ENCODE data around the gene UNC119. TPM values are rescaled to one million over a fixed set of nuclear protein-coding genes. Genes with fewer than 3 reads are reported as not detected.

UNC119 gene
- total RNA-seq, 2 donors from 2014 or later: 31.4 to 39.8 TPM

GRCh38 chr17:28538296-28538895 lies 14.0 kb downstream of the UNC119 start:
- DNase-seq: no peak
- no peak overlapping the region for H3K4me3 ChIP-seq
- H3K9ac ChIP-seq (ENCODE audit: low read depth in 2 of 2, low read length in 2 of 2): no peak overlapping the region
- no peak overlapping the region for H3K27ac ChIP-seq
- intact Hi-C loops (cut with DNase I): no loop called here
- no peaks in the 10 kb centered on the region for H3K9me3 ChIP-seq
- no peak for TF ChIP-seq CTCF (IDR thresholded peaks at IDR 0.05)
- no peaks in the 10 kb centered on the region for H3K27me3 ChIP-seq
- no peaks in the 10 kb centered on the region for H3K36me3 ChIP-seq
- H3K4me1 ChIP-seq: no peaks in the 10 kb centered on the region

DNA sequence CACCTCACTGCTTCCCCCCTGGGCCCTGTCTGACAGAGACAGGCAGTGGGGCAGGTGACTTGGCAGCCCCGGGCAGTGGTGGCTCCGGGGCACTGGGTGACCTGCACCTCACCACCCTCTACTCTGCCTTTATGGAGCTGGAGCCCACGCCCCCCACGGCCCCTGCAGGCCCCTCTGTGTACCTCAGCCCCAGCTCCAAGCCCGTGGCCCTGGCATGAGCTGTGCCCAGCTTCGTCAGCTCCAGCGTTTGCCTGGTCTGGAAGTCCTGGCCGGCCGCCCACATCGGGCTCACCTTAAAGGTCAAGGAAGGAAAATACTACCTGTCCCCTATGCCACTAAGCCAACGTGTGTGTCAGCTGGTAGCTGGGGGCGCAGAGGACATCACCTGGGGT lies 15.2 kb downstream of the UNC119 start:
- intact Hi-C loops (cut with DNase I): no loop called here

GRCh38 chr17:28536532-28537218 lies 15.7 kb downstream of the UNC119 start:
- intact Hi-C loops (cut with DNase I): no loop called here
- no peak overlapping the region for H3K4me3 ChIP-seq
- H3K27ac ChIP-seq: no peak overlapping the region
- H3K9me3 ChIP-seq: no peaks in the 10 kb centered on the region
- no peak overlapping the region for H3K9ac ChIP-seq (ENCODE audit: low read depth in 2 of 2, low read length in 2 of 2)
- H3K27me3 ChIP-seq: no peaks in the 10 kb centered on the region
- TF ChIP-seq CTCF (IDR thresholded peaks at IDR 0.05): no peak
- no peaks in the 10 kb centered on the region for H3K36me3 ChIP-seq
- no peak for DNase-seq
- H3K4me1 ChIP-seq: peaks cover 9% of the 10 kb centered on the region

More for the DNA sequence above, 15.2 kb downstream of the UNC119 start:
- TF ChIP-seq CTCF (IDR thresholded peaks at IDR 0.05): no peak
- Histone ChIP-seq H3K4me1 (peaks cover 9% of the 10 kb centered on the region), H3K4me3 (no peak overlapping the region), H3K27me3 (no peaks in the 10 kb centered on the region), H3K36me3 (no peaks in the 10 kb centered on the region), H3K27ac (no peak overlapping the region), H3K9me3 (no peaks in the 10 kb centered on the region), H3K9ac (ENCODE audit: low read depth in 2 of 2, low read length in 2 of 2) (no peak overlapping the region)
- no peak for DNase-seq

GRCh38 chr17:28534740-28535375 lies 17.6 kb downstream of the UNC119 start:
- no peaks in the 10 kb centered on the region for H3K9me3 ChIP-seq
- H3K4me3 ChIP-seq: no peak overlapping the region
- intact Hi-C loops (cut with DNase I): no loop called here
- H3K36me3 ChIP-seq: no peaks in the 10 kb centered on the region
- H3K9ac ChIP-seq (ENCODE audit: low read depth in 2 of 2, low read length in 2 of 2): no peak overlapping the region
- peaks cover 9% of the 10 kb centered on the region for H3K4me1 ChIP-seq
- TF ChIP-seq CTCF (IDR thresholded peaks at IDR 0.05): no peak
- no peak for DNase-seq
- no peak overlapping the region for H3K27ac ChIP-seq
- no peaks in the 10 kb centered on the region for H3K27me3 ChIP-seq

GRCh38 chr17:28533091-28533807 lies 19.2 kb downstream of the UNC119 start:
- no peak for TF ChIP-seq CTCF (IDR thresholded peaks at IDR 0.05)
- Histone ChIP-seq H3K4me3 (no peak overlapping the region), H3K27ac (no peak overlapping the region), H3K36me3 (no peaks in the 10 kb centered on the region), H3K4me1 (peaks cover 15% of the 10 kb centered on the region), H3K27me3 (no peaks in the 10 kb centered on the region), H3K9ac (ENCODE audit: low read depth in 2 of 2, low read length in 2 of 2) (no peak overlapping the region), H3K9me3 (no peaks in the 10 kb centered on the region)
- intact Hi-C loops (cut with DNase I): no loop called here
- DNase-seq: no peak

Measured in colonic mucosa (tissue), 4 donors.